ENCODE data around the gene PKHD1. TPM values are rescaled to one million over a fixed set of nuclear protein-coding genes. Genes with fewer than 3 reads are reported as not detected.

The PKHD1 gene
- total RNA-seq, 1 experiment from 2014 or later = 0.43 TPM

DNA sequence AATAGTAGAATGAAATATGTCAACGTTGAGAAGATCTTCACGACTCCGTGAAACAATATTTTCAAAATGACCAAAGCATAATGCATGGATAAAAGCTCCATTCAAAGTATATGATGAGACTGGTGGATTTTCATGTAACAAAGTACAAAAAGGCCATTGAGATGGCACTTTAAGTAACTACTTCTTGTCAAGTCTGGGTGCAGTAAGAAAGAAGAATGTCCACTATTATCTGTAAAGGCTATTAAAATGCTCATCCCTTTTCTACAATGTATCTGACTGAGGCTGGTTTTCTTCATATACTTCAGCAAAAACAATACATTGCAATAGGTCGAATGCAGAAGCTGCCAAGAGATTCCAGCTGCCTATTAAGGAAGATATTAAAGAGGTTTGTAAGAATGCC is 457.4 kb downstream of the PKHD1 start:
- no peak overlapping the region for H3K27ac ChIP-seq (ENCODE audit: low read depth, low read length, poor library complexity, severe bottlenecking)
- CTCF ChIA-PET = no interaction called here
- H3K27me3 ChIP-seq (replicated peaks; ENCODE audit: insufficient read depth, low read depth, low read length, poor library complexity) = peaks cover 4% of the 10 kb centered on the region
- POLR2A ChIA-PET (ENCODE audit: low non-redundant PET) = no interaction called here
- no TSS peak for BruUV-seq (replicated peaks)
- no peak for DNase-seq (ENCODE audit: low spot score)
- H3K36me3 ChIP-seq (ENCODE audit: insufficient read depth, low read length, poor library complexity, severe bottlenecking) = no peaks in the 10 kb centered on the region
- intact Hi-C loops (cut with micrococcal nuclease; ENCODE audit: unreplicated experiment) = no loop called here
- H3K4me3 ChIP-seq (ENCODE audit: low read depth, low read length, poor library complexity, severe bottlenecking) = no peak overlapping the region
- no peak for TF ChIP-seq EZH2 (IDR thresholded peaks at IDR 0.05; ENCODE audit: borderline replicate concordance, low read depth, low read length, poor library complexity, severe bottlenecking)
- TF ChIP-seq, protein P1, sequence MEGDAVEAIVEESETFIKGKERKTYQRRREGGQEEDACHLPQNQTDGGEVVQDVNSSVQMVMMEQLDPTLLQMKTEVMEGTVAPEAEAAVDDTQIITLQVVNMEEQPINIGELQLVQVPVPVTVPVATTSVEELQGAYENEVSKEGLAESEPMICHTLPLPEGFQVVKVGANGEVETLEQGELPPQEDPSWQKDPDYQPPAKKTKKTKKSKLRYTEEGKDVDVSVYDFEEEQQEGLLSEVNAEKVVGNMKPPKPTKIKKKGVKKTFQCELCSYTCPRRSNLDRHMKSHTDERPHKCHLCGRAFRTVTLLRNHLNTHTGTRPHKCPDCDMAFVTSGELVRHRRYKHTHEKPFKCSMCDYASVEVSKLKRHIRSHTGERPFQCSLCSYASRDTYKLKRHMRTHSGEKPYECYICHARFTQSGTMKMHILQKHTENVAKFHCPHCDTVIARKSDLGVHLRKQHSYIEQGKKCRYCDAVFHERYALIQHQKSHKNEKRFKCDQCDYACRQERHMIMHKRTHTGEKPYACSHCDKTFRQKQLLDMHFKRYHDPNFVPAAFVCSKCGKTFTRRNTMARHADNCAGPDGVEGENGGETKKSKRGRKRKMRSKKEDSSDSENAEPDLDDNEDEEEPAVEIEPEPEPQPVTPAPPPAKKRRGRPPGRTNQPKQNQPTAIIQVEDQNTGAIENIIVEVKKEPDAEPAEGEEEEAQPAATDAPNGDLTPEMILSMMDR (conservative IDR thresholded peaks at IDR 0.05; ENCODE audit: low read depth, low read length) = no peak
- H3K9me3 ChIP-seq (ENCODE audit: low read depth, low read length, poor library complexity, severe bottlenecking) = no peaks in the 10 kb centered on the region
- no peaks in the 10 kb centered on the region for H3K4me1 ChIP-seq (ENCODE audit: insufficient read depth, low read length, poor library complexity, severe bottlenecking)

DNA sequence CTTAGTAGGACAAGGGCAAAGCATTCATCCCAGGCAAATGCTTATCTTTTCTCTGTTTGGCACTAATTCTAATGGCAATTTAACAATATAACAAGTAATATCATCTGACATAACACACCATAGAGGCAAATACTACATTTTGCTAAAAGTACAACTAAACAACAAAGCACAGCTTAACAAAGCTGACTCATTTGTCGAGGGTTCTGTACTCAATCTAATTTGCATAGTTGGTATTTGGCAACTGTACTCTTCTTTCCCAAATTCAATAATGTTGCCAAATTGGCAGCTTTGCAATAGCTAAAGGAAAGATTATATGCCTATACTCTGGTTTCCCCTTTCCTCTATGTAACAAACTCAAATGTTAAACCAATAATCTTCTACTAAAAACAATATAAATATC is 461.0 kb downstream of the PKHD1 start:
- Histone ChIP-seq H3K9me3 (ENCODE audit: low read depth, low read length, poor library complexity, severe bottlenecking) (no peaks in the 10 kb centered on the region), H3K4me3 (ENCODE audit: low read depth, low read length, poor library complexity, severe bottlenecking) (no peak overlapping the region), H3K27ac (ENCODE audit: low read depth, low read length, poor library complexity, severe bottlenecking) (no peak overlapping the region), H3K36me3 (ENCODE audit: insufficient read depth, low read length, poor library complexity, severe bottlenecking) (no peaks in the 10 kb centered on the region), H3K27me3 (replicated peaks; ENCODE audit: insufficient read depth, low read depth, low read length, poor library complexity) (no peaks in the 10 kb centered on the region), H3K4me1 (ENCODE audit: insufficient read depth, low read length, poor library complexity, severe bottlenecking) (no peaks in the 10 kb centered on the region)
- intact Hi-C loops (cut with micrococcal nuclease; ENCODE audit: unreplicated experiment) = no loop called here
- DNase-seq (ENCODE audit: low spot score) = no peak
- no peak for TF ChIP-seq EZH2 (IDR thresholded peaks at IDR 0.05; ENCODE audit: borderline replicate concordance, low read depth, low read length, poor library complexity, severe bottlenecking)
- TF ChIP-seq, protein P1 (conservative IDR thresholded peaks at IDR 0.05; ENCODE audit: low read depth, low read length) = no peak
- no TSS peak for BruUV-seq (replicated peaks)
- ChIA-PET POLR2A (ENCODE audit: low non-redundant PET) (no interaction called here), CTCF (no interaction called here)

DNA sequence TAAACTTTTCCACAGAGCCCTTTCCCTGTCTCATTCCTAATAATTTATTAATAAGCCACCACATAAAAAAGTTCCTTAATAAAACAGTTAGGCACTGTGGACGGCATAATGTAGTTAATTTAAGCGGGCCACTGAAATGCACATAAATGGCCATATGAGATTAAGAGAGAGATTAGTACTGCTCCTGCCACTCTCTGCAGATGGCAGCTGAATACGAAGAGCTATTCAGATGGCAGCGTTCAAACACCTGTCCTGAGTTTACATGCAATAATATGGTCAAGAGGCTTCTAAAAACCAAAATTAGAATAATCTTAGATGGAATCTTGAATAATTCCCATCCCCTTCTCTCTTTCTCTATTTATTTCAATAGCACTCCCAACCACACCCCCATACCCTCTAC is 461.8 kb downstream of the PKHD1 start:
- H3K4me1 ChIP-seq (ENCODE audit: insufficient read depth, low read length, poor library complexity, severe bottlenecking) = no peaks in the 10 kb centered on the region
- TF ChIP-seq EZH2 (IDR thresholded peaks at IDR 0.05; ENCODE audit: borderline replicate concordance, low read depth, low read length, poor library complexity, severe bottlenecking) = no peak
- TF ChIP-seq, protein P1 (conservative IDR thresholded peaks at IDR 0.05; ENCODE audit: low read depth, low read length) = no peak
- BruUV-seq (replicated peaks) = no TSS peak
- H3K9me3 ChIP-seq (ENCODE audit: low read depth, low read length, poor library complexity, severe bottlenecking) = no peaks in the 10 kb centered on the region
- no peak for DNase-seq (ENCODE audit: low spot score)
- intact Hi-C loops (cut with micrococcal nuclease; ENCODE audit: unreplicated experiment) = no loop called here
- POLR2A ChIA-PET (ENCODE audit: low non-redundant PET) = no interaction called here
- H3K27ac ChIP-seq (ENCODE audit: low read depth, low read length, poor library complexity, severe bottlenecking) = no peak overlapping the region
- CTCF ChIA-PET = no interaction called here
- H3K27me3 ChIP-seq (replicated peaks; ENCODE audit: insufficient read depth, low read depth, low read length, poor library complexity) = no peaks in the 10 kb centered on the region
- H3K36me3 ChIP-seq (ENCODE audit: insufficient read depth, low read length, poor library complexity, severe bottlenecking) = no peaks in the 10 kb centered on the region
- no peak overlapping the region for H3K4me3 ChIP-seq (ENCODE audit: low read depth, low read length, poor library complexity, severe bottlenecking)
